DMS 273 (cell line): ENCODE data around the gene HUS1B.

Experiments used
- DNase-seq: peaks from one replicate; lab custom pipeline; 2025; ENCODE audit not compliant: unreplicated experiment; lab: John Stamatoyannopoulos, UW

The HUS1B gene

GRCh38 chr6:624979-625378 lies 31.9 kb downstream of the HUS1B start:
- DNase-seq, result peak; percentile 36

- DNase-seq, result no peak
Measured at GRCh38 chr6:622462-622861, 34.4 kb downstream of the HUS1B start.

GRCh38 chr6:621931-622330 lies 35.0 kb downstream of the HUS1B start:
- DNase-seq, result no peak

- DNase-seq, result no peak
Measured at GRCh38 chr6:620950-621349, 36.0 kb downstream of the HUS1B start.

DNA sequence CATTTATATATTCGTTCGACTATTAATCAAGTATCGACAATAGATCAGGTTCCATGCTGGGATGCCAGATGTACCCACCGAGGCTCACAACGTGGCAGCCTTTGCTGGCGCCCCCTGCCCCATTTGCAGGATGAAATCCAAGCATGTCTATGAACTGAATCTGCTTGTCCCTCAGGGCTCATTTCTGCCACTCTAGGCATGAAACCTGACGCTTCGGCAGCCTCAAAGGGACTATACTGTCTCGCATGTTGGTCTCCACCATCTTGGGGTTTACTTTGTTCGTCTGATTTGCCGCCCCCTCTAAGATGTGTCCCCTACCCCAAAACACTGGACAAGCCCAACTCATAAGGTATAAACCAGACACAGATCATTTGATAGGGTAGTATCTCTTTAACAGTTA lies 36.7 kb downstream of the HUS1B start:
- no peak for DNase-seq

- DNase-seq, result peak; percentile 27
Measured at GRCh38 chr6:617456-618100, 39.3 kb downstream of the HUS1B start.

- no peak for DNase-seq
Measured at GRCh38 chr6:613981-614380, 42.9 kb downstream of the HUS1B start.

GRCh38 chr6:611928-612327 lies 45.0 kb downstream of the HUS1B start:
- DNase-seq, result no peak

DNA sequence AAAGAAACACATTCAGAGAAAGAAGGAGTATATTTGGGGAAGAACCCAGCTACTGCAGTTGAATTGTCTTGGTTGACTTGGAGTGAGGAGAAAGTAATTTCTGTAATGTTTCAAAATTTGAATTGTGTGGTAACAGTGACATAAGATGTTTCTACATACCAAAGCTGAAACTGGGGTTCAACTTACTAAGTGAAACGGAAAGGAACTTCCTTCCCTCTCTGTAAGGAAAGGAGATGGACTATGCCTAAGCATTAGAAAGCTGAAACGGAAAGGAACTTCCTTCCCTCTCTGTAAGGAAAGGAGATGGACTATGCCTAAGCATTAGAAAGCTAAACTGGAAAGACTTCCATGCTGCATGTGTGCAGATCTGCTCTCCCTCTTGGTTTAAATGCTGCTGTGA lies 46.0 kb downstream of the HUS1B start:
- no peak for DNase-seq

GRCh38 chr6:609905-610304 lies 47.0 kb downstream of the HUS1B start:
- no peak for DNase-seq

- no peak for DNase-seq
Measured at GRCh38 chr6:606829-607379, 50.0 kb downstream of the HUS1B start.
